PFSK-1 (cell line): Measurements from ENCODE around the gene HOXB2.

Source experiments
- POLR2AphosphoS5 ChIP-seq: IDR thresholded peaks from 2 replicates; pipeline ENCODE4 v1.6.1; 2012; ENCODE audit warnings: low read depth, mild to moderate bottlenecking, control low read depth, low read length, moderate library complexity
- SIN3A ChIP-seq: IDR thresholded peaks from 2 replicates; pipeline ENCODE4 v1.6.1; 2012; ENCODE audit warnings: mild to moderate bottlenecking, low read length, moderate library complexity, borderline replicate concordance; ENCODE audit not compliant: insufficient read depth

GRCh38 chr17:48529683-48530009 lies 15.3 kb downstream of the HOXB2 start:
- no peak for TF ChIP-seq POLR2AphosphoS5
- TF ChIP-seq SIN3A: no peak
